ENCODE results near the gene ABCC12.

ABCC12 gene

GRCh38 chr16:48160575-48160974 lies 4.8 kb upstream of the ABCC12 start:
- Histone ChIP-seq H3K36me3 (ENCODE audit: insufficient read depth, low read length) (no peaks in the 10 kb centered on the region), H3K9ac (ENCODE audit: insufficient read length) (no peak overlapping the region), H3K4me3 (no peak overlapping the region), H3K27ac (no peak overlapping the region), H3K9me3 (ENCODE audit: low read depth, low read length) (no peaks in the 10 kb centered on the region)
- TF ChIP-seq FOXP2 (optimal IDR thresholded peaks at IDR 0.05; ENCODE audit: control extremely low read depth, extremely low read length, insufficient read depth): no peak
- no peak for TF ChIP-seq POLR2AphosphoS5 (IDR thresholded peaks at IDR 0.05; ENCODE audit: borderline replicate concordance, low read depth, low read length)
- no peak for TF ChIP-seq EZH2 (IDR thresholded peaks at IDR 0.05)
- DNase-seq (ENCODE audit: low read depth, low spot score): no peak

- Histone ChIP-seq H3K9ac (ENCODE audit: insufficient read length) (no peak overlapping the region), H3K27ac (no peak overlapping the region), H3K4me3 (no peak overlapping the region), H3K36me3 (ENCODE audit: insufficient read depth, low read length) (no peaks in the 10 kb centered on the region), H3K9me3 (ENCODE audit: low read depth, low read length) (no peaks in the 10 kb centered on the region)
- DNase-seq (ENCODE audit: low read depth, low spot score): no peak
- no peak for TF ChIP-seq EZH2 (IDR thresholded peaks at IDR 0.05)
- no peak for TF ChIP-seq FOXP2 (optimal IDR thresholded peaks at IDR 0.05; ENCODE audit: control extremely low read depth, extremely low read length, insufficient read depth)
- TF ChIP-seq POLR2AphosphoS5 (IDR thresholded peaks at IDR 0.05; ENCODE audit: borderline replicate concordance, low read depth, low read length): no peak
These were observed 2.5 kb upstream of the ABCC12 start for GRCh38 chr16:48158296-48158695.

- no peaks in the 10 kb centered on the region for H3K9me3 ChIP-seq (ENCODE audit: low read depth, low read length)
- H3K4me3 ChIP-seq: no peak overlapping the region
- H3K27ac ChIP-seq: no peak overlapping the region
- DNase-seq (ENCODE audit: low read depth, low spot score): no peak
- no peak for TF ChIP-seq POLR2AphosphoS5 (IDR thresholded peaks at IDR 0.05; ENCODE audit: borderline replicate concordance, low read depth, low read length)
- no peak for TF ChIP-seq EZH2 (IDR thresholded peaks at IDR 0.05)
- no peak for TF ChIP-seq FOXP2 (optimal IDR thresholded peaks at IDR 0.05; ENCODE audit: control extremely low read depth, extremely low read length, insufficient read depth)
- H3K36me3 ChIP-seq (ENCODE audit: insufficient read depth, low read length): no peaks in the 10 kb centered on the region
- no peak overlapping the region for H3K9ac ChIP-seq (ENCODE audit: insufficient read length)
These were observed 2.0 kb upstream of the ABCC12 start for GRCh38 chr16:48157794-48158193.

GRCh38 chr16:48157302-48157701 lies 1.5 kb upstream of the ABCC12 start:
- no peak for DNase-seq (ENCODE audit: low read depth, low spot score)
- no peak for TF ChIP-seq POLR2AphosphoS5 (IDR thresholded peaks at IDR 0.05; ENCODE audit: borderline replicate concordance, low read depth, low read length)
- TF ChIP-seq FOXP2 (optimal IDR thresholded peaks at IDR 0.05; ENCODE audit: control extremely low read depth, extremely low read length, insufficient read depth): no peak
- no peak for TF ChIP-seq EZH2 (IDR thresholded peaks at IDR 0.05)
- Histone ChIP-seq H3K9ac (ENCODE audit: insufficient read length) (no peak overlapping the region), H3K36me3 (ENCODE audit: insufficient read depth, low read length) (no peaks in the 10 kb centered on the region), H3K4me3 (no peak overlapping the region), H3K27ac (no peak overlapping the region), H3K9me3 (ENCODE audit: low read depth, low read length) (no peaks in the 10 kb centered on the region)

- Histone ChIP-seq H3K4me3 (no peak overlapping the region), H3K27ac (no peak overlapping the region), H3K9ac (ENCODE audit: insufficient read length) (no peak overlapping the region), H3K36me3 (ENCODE audit: insufficient read depth, low read length) (no peaks in the 10 kb centered on the region), H3K9me3 (ENCODE audit: low read depth, low read length) (no peaks in the 10 kb centered on the region)
- TF ChIP-seq POLR2AphosphoS5 (IDR thresholded peaks at IDR 0.05; ENCODE audit: borderline replicate concordance, low read depth, low read length) (no peak), EZH2 (IDR thresholded peaks at IDR 0.05) (no peak), FOXP2 (optimal IDR thresholded peaks at IDR 0.05; ENCODE audit: control extremely low read depth, extremely low read length, insufficient read depth) (no peak)
- peak; percentile 1 for DNase-seq (ENCODE audit: low read depth, low spot score)
These were observed 1.0 kb upstream of the ABCC12 start for GRCh38 chr16:48156790-48157209.

- DNase-seq (ENCODE audit: low read depth, low spot score): no peak
- H3K36me3 ChIP-seq (ENCODE audit: insufficient read depth, low read length): no peaks in the 10 kb centered on the region
- TF ChIP-seq FOXP2 (optimal IDR thresholded peaks at IDR 0.05; ENCODE audit: control extremely low read depth, extremely low read length, insufficient read depth): no peak
- no peak for TF ChIP-seq POLR2AphosphoS5 (IDR thresholded peaks at IDR 0.05; ENCODE audit: borderline replicate concordance, low read depth, low read length)
- TF ChIP-seq EZH2 (IDR thresholded peaks at IDR 0.05): no peak
- H3K4me3 ChIP-seq: no peak overlapping the region
- no peak overlapping the region for H3K27ac ChIP-seq
- H3K9me3 ChIP-seq (ENCODE audit: low read depth, low read length): no peaks in the 10 kb centered on the region
- no peak overlapping the region for H3K9ac ChIP-seq (ENCODE audit: insufficient read length)
These were observed 2.0 kb downstream of the ABCC12 start for GRCh38 chr16:48153774-48154173.

GRCh38 chr16:48152226-48152625 lies 3.6 kb downstream of the ABCC12 start:
- DNase-seq (ENCODE audit: low read depth, low spot score): no peak
- Histone ChIP-seq H3K9ac (ENCODE audit: insufficient read length) (no peak overlapping the region), H3K9me3 (ENCODE audit: low read depth, low read length) (no peaks in the 10 kb centered on the region), H3K36me3 (ENCODE audit: insufficient read depth, low read length) (no peaks in the 10 kb centered on the region), H3K4me3 (no peak overlapping the region), H3K27ac (no peak overlapping the region)
- no peak for TF ChIP-seq EZH2 (IDR thresholded peaks at IDR 0.05)
- TF ChIP-seq FOXP2 (optimal IDR thresholded peaks at IDR 0.05; ENCODE audit: control extremely low read depth, extremely low read length, insufficient read depth): no peak
- no peak for TF ChIP-seq POLR2AphosphoS5 (IDR thresholded peaks at IDR 0.05; ENCODE audit: borderline replicate concordance, low read depth, low read length)

GRCh38 chr16:48150707-48151106 lies 5.1 kb downstream of the ABCC12 start:
- Histone ChIP-seq H3K4me3 (no peak overlapping the region), H3K9me3 (ENCODE audit: low read depth, low read length) (no peaks in the 10 kb centered on the region), H3K36me3 (ENCODE audit: insufficient read depth, low read length) (no peaks in the 10 kb centered on the region), H3K9ac (ENCODE audit: insufficient read length) (no peak overlapping the region), H3K27ac (no peak overlapping the region)
- DNase-seq (ENCODE audit: low read depth, low spot score): no peak
- TF ChIP-seq POLR2AphosphoS5 (IDR thresholded peaks at IDR 0.05; ENCODE audit: borderline replicate concordance, low read depth, low read length): no peak
- no peak for TF ChIP-seq FOXP2 (optimal IDR thresholded peaks at IDR 0.05; ENCODE audit: control extremely low read depth, extremely low read length, insufficient read depth)
- no peak for TF ChIP-seq EZH2 (IDR thresholded peaks at IDR 0.05)

- Histone ChIP-seq H3K9ac (ENCODE audit: insufficient read length) (no peak overlapping the region), H3K36me3 (ENCODE audit: insufficient read depth, low read length) (no peaks in the 10 kb centered on the region), H3K4me3 (no peak overlapping the region), H3K27ac (no peak overlapping the region), H3K9me3 (ENCODE audit: low read depth, low read length) (no peaks in the 10 kb centered on the region)
- TF ChIP-seq POLR2AphosphoS5 (IDR thresholded peaks at IDR 0.05; ENCODE audit: borderline replicate concordance, low read depth, low read length) (no peak), FOXP2 (optimal IDR thresholded peaks at IDR 0.05; ENCODE audit: control extremely low read depth, extremely low read length, insufficient read depth) (no peak), EZH2 (IDR thresholded peaks at IDR 0.05) (no peak)
- no peak for DNase-seq (ENCODE audit: low read depth, low spot score)
These were observed 9.1 kb downstream of the ABCC12 start for GRCh38 chr16:48146710-48147109.
